DMS153 treated with DMSO at 0.1 percent for 48 hours (cell line): ENCODE data around the gene TNFAIP1.

Source experiments
- DNase-seq: peaks from one replicate; lab custom pipeline; 2025; ENCODE audit not compliant: unreplicated experiment; lab: John Stamatoyannopoulos, UW

TNFAIP1 gene

DNA sequence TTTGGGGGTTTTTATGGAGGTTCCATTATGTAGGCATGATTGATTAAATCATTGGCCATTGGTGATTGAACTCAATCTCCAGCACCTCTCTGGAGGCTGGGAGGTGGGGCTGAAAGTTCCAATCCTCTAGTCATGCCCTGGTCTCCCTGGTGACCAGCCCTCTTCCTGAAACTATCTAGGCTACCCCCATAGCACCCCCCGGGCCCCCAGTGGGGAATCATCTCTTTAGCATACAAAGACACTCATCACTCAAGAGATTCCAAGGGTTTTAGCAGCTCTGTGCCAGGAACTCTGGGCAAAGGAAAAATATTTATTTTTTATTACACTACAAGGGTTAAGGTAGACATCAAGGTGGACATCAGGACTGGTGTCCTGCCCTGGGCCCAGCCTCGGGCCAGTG lies 59.9 kb downstream of the TNFAIP1 start:
- DNase-seq: no peak

DNA sequence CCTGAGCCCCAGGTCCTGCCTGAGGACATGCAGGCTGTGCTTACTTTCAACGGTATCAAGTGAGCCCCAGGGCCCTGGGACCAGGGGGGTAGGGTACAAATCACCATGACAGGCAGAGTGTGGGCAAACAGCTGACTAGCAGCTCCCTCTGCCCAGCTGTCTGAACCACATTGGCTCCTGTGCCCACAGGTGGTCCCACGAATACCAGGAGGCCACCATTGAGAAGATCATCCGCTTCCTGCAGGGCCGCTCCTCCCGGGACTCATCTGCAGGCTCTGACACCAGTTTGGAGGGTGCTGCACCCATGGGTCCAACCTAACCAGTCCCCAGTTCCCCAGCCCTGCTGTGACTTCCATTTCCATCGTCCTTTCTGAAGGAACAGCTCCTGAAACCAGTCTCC lies 60.4 kb downstream of the TNFAIP1 start:
- no peak for DNase-seq
